Adipose tissue (tissue), 3 donors: ENCODE data around the gene SLC26A9. TPM values are rescaled to one million over a fixed set of nuclear protein-coding genes. Genes with fewer than 3 reads are reported as not detected.
"Not testable (repeated sequence)": the region's sequence is repeated elsewhere in the genome, so short reads cannot be mapped to it uniquely, and the experiment has no call there.

Source experiments
- H3K27ac ChIP-seq: one replicate; pipeline ENCODE4 v1.5.1; 2013; ENCODE audit warnings: low read depth, low read length
- WGBS, 3 donors: extraction: QIAGEN DNeasy Blood & Tissue Kit; methylation state at CpG; one replicate each; pipeline ENCODE4 v1.1.7; 2013; 5-methylcytosine and 5-hydroxymethylcytosine counted together
- polyA plus RNA-seq, 3 donors: library from polyadenylated mRNA; stranded (reverse); fragments of 200-250 nt; gene quantifications; one replicate each; pipeline ENCODE4 v1.2.3, GENCODE V29; 2013
- donor health status: healthy with polysubstance abuse.
- donor health status: Bipolar disorder and iron deficiency.
- donor health status: healthy.

Gene SLC26A9
- polyA plus RNA-seq, 3 donors = 0.11 to 1.9 (median 0.43) TPM

- no peak overlapping the region for H3K27ac ChIP-seq
- WGBS, 3 donors = 42 to 48% (median 46%) methylated on average over 8 of the region's 8 CpGs
Measured at GRCh38 chr1:205918955-205919746, 24.1 kb downstream of the SLC26A9 start.

- H3K27ac ChIP-seq = no peak overlapping the region
- WGBS, 3 donors = 32 to 70% (median 68%) methylated on average over 8 of the region's 8 CpGs
Measured at GRCh38 chr1:205917466-205918238, 25.6 kb downstream of the SLC26A9 start.

GRCh38 chr1:205916541-205916940, 26.7 kb downstream of the SLC26A9 start:
- no peak overlapping the region for H3K27ac ChIP-seq
- 87 to 92% (median 92%) methylated on average over 7 of the region's 7 CpGs for whole genome bisulfite sequencing, 3 donors

GRCh38 chr1:205915354-205915990, 27.8 kb downstream of the SLC26A9 start:
- 62 to 67% (median 64%) methylated on average over 9 to 10 of the region's 10 CpGs for WGBS, 3 donors
- H3K27ac ChIP-seq = no peak overlapping the region

GRCh38 chr1:205914730-205915129, 28.5 kb downstream of the SLC26A9 start:
- no peak overlapping the region for H3K27ac ChIP-seq
- 34 to 76% (median 75%) methylated on average over 7 of the region's 7 CpGs for WGBS, 3 donors

GRCh38 chr1:205914155-205914507, 29.1 kb downstream of the SLC26A9 start:
- WGBS, 3 donors = 79 to 89% (median 81%) methylated on average over 2 of the region's 2 CpGs
- H3K27ac ChIP-seq = no peak overlapping the region

GRCh38 chr1:205913451-205914154, 29.7 kb downstream of the SLC26A9 start:
- 26 to 49% (median 46%) methylated on average over 4 of the region's 4 CpGs for WGBS, 3 donors
- H3K27ac ChIP-seq = no peak overlapping the region

- H3K27ac ChIP-seq = no peak overlapping the region
- WGBS, 3 donors = 35 to 40% (median 37%) methylated on average over 2 of the region's 2 CpGs
Measured at GRCh38 chr1:205907794-205908193, 35.5 kb downstream of the SLC26A9 start.

GRCh38 chr1:205905095-205905494, 38.2 kb downstream of the SLC26A9 start:
- H3K27ac ChIP-seq = not testable (repeated sequence)
- WGBS, 3 donors = 55 to 82% (median 82%) methylated on average over 2 to 3 of the region's 3 CpGs

GRCh38 chr1:205896351-205896750, 46.9 kb downstream of the SLC26A9 start:
- no peak overlapping the region for H3K27ac ChIP-seq
- WGBS, 3 donors = 83 to 95% (median 94%) methylated on average over 1 of the region's 1 CpG

GRCh38 chr1:205894119-205894518, 49.1 kb downstream of the SLC26A9 start:
- 43 to 96% (median 90%) methylated on average over 3 of the region's 3 CpGs for WGBS, 3 donors

GRCh38 chr1:205892175-205892574, 51.1 kb downstream of the SLC26A9 start:
- H3K27ac ChIP-seq = not testable (repeated sequence)
- 13 to 43% (median 34%) methylated on average over 2 of the region's 2 CpGs for WGBS, 3 donors

More at GRCh38 chr1:205894119-205894518, 49.1 kb downstream of the SLC26A9 start:
- H3K27ac ChIP-seq = not testable (repeated sequence)

- 90 to 96% (median 92%) methylated on average over 2 of the region's 2 CpGs for WGBS, 3 donors
- not testable (repeated sequence) for H3K27ac ChIP-seq
Measured at GRCh38 chr1:205891481-205891880, 51.8 kb downstream of the SLC26A9 start.

GRCh38 chr1:205890631-205891030, 52.6 kb downstream of the SLC26A9 start:
- WGBS, 3 donors = 82 to 92% (median 91%) methylated on average over 3 of the region's 3 CpGs

GRCh38 chr1:205889706-205890105, 53.5 kb downstream of the SLC26A9 start:
- 73 to 93% (median 86%) methylated on average over 3 of the region's 3 CpGs for WGBS, 3 donors
- H3K27ac ChIP-seq = not testable (repeated sequence)

More at GRCh38 chr1:205890631-205891030, 52.6 kb downstream of the SLC26A9 start:
- H3K27ac ChIP-seq = not testable (repeated sequence)

- H3K27ac ChIP-seq = not testable (repeated sequence)
- WGBS, 3 donors = 74 to 80% (median 78%) methylated on average over 4 of the region's 4 CpGs
Measured at GRCh38 chr1:205889006-205889405, 54.2 kb downstream of the SLC26A9 start.

- no peak overlapping the region for H3K27ac ChIP-seq
Measured at GRCh38 chr1:205883792-205884191, 59.5 kb downstream of the SLC26A9 start.

GRCh38 chr1:205880923-205881322, 62.3 kb downstream of the SLC26A9 start:
- no peak overlapping the region for H3K27ac ChIP-seq

GRCh38 chr1:205879974-205880373, 63.3 kb downstream of the SLC26A9 start:
- H3K27ac ChIP-seq = no peak overlapping the region
- 83 to 96% (median 93%) methylated on average over 1 of the region's 1 CpG for WGBS, 3 donors
